NCI-H526 (cell line): ENCODE results near the gene CDX2.

ENCODE experiments used
- DNase-seq, 2 experiments: peaks; one replicate each; lab custom pipeline; 2025; lab: John Stamatoyannopoulos, UW

CDX2 gene

DNA sequence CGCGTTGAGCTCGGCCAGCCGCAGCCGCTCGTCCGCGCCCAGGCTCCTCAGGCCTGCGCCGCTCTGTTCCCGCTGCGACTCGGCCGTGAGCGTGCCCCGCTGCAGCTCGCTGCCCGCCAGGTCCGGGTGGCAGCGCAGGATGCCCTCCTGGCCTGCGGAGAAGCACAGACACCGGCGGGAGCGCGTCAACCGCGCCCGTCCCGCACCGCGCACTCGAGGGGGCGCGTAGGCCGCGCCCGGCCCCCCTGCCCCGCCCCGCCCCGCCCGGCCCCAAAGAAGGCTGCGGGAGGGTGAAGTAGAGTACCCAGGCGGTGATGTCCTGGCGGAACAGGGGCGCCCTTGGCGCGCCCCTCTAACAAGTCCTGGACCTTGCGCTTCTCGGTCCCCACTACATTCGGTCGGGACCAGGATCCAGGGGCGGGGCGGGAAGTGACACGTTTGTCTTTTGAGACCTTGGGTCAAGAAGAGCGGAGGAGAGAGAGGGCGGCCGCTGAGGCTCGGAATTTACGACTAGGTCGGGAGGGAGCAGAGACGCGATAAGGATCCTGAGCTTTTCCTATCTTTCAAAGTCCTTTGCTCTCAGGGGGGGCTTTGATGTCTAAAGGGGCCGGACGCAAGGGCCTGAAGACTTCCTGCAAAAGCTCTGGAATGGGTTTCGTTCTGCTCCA is 9.3 kb upstream of the CDX2 start:
- DNase-seq = no peak

DNA sequence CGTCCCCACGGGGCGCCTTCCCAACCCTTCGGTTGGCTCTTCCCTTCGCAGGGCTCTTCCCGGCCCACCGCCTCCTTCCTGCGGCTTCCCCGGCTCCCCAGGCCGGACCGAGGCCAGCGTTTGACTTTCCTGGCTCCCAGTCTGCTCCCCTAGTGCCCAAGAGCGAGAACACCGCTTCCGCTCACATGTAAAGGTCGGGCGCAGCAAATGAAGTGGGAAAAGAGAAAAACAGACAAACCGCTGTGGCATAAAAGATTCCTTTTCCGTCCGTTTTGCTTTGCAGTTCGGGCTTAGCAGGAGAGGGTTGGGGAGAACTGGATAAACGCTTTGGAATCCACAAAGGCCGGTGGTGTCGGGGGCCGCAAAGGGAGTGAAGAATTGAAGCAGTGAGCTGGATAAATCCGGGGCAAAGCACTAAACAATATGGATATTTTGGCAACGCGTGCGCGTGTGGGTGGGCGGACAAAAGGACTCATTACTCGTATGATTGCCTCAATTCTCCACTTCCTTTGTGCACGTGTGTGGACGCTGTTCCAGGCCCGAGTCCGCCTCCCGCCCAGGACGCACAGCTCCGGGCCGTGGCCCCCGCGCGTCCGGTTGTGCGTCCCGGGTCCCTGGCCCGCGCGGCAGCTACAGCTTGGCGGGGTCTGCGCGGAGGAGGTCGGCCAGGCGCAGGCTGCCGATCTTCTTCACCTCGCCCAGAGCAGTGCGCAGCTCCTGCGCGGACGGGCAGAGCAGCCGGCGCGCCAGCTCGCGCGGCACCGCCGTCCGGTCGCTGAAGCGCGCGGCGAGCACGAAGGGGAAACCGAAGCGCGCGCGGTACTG is 8.6 kb upstream of the CDX2 start:
- DNase-seq = no peak

DNA sequence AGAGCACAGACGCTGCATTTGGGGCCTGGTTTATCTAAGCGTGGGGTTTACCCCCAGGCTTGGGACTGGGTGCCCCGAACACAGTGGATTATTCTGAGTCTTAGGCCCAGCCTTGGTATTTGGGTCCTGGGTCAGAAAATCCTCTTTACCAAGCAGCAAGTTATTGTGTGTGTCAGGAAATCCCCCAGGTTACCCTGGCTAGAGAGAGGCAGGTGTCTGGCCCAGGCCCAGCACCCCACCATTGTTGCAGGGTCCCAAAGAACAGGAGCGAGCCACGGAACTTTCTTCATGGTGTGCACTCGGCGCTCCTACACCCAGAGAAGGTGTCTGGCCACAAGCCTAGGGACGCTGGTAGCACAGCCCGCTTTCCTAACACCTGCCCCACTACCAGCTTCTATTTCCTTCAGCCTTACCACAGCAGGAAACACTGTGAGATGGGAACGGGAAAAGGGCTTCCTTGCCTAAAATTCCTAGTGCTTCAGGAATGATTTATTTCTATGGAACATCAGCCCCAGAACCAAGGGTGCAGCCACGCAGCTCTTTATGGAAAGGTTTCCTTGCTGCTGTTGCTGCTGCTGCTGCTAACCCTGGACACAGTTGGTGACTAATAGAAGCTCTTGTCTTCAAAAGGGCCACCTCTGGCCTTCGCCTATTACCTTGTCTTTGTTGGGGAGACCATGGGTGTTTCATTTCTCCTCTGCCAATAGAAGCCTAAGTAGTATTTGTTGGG is 7.4 kb upstream of the CDX2 start:
- DNase-seq = no peak

DNA sequence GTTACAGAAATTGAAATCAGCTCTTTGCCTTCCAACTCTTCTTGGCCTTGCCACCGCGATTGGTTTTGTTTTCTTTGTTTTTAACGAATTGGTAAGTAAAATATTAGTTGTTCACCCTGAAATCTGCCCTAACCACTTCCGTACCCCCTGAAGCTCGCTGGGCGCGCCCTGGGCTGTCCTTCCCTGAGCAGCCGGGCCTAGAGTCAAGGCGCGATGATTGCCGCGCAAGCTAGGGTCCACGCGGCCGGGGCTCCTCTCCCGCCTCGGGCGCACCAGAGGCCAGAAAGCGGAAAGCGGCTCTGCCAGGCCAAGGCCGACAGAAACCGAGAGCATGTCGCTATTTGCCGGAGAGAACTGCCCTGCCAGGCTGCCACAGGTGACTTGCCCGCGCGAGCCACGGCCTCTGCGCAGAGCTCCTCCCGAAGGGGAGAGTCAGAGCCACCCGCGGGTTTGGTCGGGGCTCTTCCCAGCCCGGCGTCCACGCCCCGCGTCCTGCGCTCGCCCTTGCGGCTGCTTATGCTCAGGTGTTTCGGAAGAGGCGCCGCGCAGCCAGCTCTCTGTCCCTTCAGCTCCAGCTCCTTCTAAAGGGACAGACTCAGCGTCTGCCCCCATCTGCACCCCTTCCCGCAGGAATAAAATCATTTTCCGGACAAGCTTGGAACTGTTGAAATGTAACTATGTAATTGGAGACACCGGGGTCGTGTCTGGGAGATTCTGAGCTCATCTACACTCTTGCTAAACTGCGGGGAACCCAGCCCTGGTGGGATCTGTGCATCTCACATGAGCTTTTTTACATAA is 6.6 kb upstream of the CDX2 start:
- DNase-seq = no peak

DNA sequence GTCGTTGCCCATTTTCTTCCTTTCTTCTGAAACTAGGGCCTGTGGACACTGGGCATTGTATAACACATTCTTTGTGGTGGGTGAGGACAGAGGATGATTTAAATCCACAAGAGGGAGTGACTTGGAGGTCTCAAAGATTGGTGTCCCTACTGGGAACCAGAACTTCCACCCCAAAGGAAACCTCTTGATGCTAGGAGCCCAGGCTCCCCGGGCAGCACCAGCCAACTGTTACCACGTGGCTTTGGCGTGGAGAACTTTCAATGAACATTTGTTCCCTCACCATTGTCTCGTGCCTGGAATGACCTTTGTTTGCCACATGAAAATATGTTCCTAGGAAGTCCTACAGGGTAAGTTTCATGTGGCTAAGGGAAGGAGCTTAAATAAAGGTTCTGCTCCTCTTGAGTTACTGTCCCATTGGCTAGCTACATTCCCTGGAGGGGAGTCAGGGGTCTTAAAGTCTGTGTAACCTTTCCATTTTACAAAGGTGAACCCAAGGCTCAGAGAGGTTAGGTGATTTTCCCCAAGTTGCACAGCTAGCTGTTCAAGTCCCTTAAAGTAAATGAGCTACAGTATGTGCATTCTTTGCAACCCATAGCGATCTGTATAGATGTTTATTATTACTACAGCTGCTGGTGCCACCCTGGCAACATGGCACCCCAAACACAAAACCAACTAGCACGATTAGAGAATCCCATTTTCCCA is 5.0 kb upstream of the CDX2 start:
- DNase-seq = no peak

DNA sequence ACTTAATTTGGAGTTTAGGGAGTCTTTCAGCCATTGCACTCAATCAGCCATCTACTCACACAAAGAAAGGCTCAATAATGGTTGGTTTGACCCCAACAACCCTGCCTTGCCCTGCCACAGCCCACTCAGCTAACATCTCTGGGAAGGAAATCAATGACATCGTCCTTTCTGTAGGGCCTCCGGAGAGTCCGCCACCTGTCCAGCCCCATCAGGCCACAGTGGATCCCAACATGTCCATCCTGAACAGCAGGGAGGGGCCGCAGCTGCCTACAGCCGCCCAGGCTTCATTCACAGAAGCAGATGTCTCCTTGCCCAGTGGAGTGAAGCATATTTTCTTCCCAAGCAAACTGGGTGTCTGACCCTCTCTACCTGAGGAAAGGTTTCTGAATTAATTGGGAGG is 4.2 kb upstream of the CDX2 start:
- DNase-seq = no peak

DNA sequence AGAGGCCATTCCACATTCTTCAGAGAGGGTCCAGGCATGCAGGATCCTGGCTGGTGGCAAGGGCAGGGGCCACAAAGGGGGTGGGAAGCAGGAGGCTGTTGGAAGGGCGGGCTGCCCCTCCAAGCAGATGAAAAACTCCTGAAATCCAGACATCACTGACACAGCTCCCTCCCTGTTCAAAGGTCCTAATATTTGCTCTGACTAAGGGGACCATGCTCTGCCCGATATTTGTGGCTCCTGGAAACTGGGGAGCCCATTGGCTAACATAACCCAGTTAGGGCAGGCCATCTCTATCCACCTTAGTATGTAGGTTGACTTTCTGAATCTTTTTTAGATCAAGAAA is 3.3 kb upstream of the CDX2 start:
- no peak for DNase-seq

DNA sequence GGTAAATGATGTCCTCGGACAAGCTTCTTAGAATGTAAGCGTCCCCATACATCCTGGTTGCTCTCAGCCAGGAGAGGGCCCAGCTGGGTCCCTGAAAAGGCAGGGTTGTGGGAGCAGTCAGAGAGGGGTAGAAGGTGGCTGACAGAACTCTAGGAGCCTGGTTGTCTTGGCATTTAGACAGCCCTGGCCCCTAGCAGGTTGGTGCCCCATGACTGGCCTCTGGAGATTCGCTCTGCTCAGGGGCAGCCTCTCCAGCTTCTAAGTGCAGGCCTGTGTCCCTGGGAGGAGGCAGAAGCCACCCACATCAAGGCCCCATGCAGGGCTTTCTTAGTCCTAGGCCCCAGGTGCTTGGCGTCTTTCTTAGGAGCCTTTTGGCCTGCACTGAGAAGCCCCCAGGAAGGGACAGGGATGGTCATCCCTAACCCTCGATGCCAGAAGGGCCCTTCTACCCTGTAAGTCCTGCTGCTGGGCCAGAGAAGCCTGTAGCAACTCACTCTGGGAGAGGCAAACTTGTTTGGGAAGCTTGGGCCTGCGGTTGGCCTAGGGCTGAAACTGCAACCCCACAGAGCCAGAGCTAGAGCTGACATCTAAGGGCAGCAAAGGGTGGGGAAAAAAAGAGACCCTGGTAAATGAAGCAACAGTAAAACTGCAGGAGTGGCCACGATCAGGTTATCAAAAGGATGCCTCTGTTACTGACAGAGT is 2.8 kb upstream of the CDX2 start:
- no peak for DNase-seq

DNA sequence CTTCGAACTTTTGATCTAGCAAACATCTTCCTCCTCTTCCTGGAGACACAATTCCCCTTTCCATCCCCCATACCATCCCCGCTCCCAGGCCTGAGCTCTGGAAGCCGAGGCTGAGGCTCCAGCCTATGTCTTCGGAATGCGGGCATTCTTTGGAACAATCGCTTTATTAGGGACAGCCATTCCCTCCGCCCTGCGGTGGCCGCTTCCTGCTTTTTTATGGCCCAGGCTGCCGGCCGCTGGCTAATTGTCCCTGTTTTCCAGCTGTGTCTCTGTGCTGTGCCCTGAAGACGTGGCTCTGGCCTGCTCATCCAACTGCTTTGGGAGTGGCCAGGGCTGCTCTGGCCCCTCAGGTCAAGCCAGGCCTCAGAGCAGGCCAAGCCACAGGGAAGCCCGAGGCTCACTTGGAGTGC is 2.1 kb upstream of the CDX2 start:
- no peak for DNase-seq

DNA sequence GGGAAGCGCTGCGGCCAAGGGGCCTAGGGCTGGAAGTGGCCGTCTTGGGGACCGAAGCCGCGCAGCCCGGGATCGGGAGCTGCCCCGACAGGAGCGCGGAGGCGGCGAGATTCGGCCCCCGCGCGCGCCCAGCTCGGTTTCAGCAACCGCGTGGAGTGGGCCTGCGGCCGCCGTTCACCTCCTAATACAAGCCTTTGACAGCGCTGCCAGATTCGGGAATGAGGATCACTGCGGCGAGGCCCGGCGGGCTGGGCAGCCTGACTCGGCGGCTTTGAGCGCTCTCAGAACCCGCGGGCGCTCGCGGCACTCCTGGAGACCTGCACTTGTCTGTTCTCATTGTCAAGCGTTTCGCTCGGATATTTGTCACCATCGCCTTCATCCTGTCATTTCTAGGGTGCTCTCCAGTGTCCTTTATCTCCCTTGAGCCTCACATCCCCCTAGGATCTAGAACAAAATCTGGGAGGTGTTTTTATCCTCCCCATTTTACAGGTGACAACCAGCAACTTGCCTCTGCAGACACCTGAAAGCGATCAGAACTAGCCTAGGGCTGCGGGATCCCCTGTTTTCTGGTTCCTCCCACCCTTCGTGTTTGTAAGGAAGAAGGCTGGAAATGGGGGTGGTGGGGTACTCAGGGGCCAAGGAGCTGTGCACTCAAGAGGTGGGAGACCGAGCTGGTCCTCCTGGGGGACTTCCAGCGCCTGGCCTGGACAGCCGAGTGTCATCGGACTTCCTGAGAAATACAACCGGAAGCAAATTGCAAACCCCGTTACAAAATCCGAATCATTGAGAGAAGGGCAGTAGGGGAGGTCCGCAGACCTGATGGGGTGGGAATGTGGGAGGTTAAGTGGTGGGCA is 1.5 kb upstream of the CDX2 start:
- no peak for DNase-seq

DNA sequence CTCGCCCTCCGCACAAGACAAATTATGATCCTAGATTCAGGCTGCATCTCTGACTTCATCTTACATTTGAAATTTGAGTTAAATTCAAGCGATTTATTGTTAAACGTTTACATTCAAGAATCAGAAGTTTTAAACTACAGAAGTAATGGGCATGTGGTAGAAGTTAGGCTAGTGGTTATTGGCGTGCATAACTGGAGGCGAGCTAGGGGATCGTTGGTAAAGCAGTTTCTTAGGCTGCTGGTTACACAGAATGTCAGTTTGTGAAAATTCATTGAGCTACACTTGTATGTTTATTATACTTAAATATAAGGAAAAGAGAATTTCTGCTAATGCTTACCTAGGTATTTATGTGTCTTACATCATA is 733 bp upstream of the CDX2 start:
- DNase-seq = no peak

DNA sequence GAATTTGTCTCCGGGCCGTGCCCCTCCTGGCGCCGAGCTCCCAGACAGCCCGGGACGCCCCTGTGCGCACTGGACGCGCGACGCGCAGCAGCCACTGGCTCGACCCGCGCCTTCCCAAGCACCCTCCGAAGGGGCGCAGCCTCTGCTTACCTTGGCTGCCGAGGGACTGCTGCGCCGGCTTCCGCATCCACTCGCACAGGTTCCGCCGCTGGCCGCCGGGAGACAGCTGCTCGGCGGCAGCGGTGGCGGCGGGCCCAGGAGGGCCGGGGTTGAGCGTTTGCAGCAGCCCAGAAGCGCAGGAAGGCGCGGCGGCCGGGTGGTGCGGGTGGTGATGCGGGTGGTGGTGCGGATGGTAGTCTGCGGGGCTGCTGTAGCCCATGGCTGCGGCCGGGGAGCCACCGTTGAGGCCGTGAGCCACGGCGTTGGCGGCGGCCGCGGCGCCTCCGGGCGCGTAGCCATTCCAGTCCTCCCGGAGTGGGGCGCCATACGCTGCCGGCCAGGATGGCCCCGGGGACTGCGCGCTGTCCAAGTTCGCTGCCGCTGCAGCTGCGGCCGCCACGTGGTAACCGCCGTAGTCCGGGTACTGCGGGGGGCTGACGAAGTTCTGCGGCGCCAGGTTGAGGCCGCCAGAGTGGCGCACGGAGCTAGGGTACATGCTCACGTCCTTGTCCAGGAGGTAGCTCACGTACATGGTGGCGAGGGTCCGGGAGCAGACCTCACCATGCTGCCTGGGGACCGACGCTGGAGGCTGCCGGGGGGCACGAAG is 616 bp downstream of the CDX2 start:
- peak; percentile 56 to 84 for DNase-seq

DNA sequence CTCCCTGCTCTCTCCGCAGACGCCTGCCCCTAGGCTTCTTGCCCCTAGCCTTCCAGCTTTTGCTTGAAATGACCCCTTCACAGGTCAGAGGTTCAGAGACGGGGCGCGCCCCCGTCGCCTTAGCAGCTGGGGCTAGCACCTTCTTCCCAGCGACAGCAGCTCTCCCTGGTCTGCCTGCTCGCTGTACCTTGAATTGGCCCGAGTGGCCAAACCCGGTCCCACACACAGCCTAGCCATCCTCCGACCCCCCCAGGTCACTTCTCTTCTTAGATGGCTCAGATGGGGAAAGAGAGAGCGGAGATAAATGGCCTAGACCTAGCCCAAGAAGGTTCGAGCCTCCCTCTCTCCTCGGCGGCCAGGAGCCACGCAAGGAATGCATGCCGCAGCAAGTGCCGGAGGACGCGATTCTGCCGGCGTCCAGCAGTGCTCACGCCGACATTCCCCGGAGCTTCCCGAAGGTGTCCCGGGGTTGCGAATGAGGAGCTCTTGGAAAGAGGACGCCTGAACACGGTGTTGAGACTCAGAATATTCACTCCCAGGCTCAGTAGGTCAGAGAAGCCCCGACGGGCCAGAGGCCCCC is 1.3 kb downstream of the CDX2 start:
- DNase-seq = peak; percentile 56 to 82

DNA sequence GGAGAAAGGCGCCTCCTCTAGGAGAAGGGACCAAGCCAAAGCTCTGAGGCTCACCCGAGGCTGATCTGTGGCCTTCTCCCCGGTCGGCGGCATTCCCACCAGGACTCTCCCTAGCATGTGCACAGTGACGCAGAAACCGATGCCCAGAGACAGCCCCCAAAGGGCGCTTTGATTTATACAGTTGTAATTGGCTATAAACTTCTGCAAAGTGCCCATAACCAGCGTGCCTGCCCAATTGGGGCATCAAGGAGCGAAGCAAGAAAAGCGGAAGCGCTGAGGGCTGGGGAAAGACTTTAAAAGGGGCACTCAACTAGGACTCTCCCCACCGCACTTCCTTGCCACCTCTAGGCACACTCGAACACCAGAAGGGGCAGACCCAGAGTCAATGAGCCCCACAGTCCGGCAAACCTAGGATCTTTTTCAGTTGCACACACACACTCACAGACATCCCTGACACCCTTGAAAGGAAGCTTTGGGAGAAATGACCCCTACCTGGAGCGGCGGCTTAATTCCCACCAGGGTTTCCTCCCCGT is 1.8 kb downstream of the CDX2 start:
- DNase-seq = peak; percentile 74 to 77

DNA sequence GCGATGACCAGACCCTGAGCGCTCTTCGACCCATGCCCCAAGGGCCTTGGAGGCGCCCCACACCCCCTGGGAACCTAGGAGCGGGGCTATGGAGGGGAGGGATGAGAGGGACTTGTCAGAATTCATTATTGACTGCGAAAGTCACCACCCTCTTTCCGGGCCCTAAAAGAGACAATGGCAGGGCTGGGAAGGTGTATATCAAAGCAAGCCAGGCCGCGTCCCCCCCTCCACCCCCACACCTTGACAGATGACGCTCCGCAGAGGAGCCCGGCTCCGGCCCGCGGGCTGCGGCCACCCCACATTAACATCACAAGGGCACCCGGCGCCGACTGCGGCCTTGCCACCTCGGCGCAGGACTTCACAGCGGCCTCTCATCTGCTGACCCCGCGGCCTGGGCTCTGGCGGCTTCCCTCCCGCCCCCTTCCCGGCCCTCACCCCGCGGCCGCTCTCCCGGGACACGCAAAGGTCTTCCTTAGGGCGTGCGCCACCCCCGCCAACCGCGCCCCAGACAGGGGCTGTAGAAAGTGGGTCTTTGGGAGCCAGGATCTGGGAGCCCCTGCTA is 2.4 kb downstream of the CDX2 start:
- peak; percentile 40 to 74 for DNase-seq

DNA sequence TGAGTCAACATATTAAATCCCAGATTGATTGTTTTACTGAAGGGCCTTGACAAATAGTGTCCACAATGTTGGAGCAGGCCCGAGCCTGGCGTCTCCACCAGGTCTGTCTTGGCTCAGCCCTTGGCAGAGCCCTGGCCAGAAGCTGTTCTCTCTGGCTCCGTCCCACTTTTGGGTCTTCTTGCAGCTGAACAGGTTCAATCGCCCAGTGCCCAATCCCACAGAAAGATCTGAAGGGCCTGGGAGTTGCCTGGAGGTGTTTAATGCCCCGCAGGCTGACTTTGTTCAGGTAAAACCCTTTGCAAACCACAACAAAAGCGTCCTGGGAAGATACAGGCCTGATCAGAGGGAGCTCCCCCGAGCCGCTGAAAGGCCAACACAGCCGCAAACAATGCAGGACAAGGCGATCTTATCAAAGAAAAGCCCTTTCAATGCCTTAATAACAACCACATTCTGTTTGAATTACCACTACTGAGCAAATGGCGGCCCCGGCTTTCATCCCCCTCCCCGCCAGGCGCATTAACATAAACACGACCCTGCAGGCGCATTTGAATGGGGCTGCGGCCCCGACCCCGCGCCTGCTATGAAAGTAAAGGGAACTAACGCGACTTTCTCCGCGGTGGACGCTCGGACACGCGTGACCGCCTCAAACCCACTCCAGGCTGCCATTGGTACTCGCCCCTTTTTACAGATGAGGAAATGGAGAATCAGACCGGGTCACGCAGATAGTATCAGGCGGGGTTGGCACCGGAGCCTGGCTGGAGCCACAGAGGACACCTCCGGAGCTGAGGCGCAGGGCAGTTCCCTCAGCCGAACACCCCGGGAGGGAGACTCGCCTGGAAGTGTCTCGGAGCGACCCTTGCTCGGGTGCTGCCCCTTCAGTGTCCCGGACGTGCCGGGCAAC is 3.1 kb downstream of the CDX2 start:
- DNase-seq = peak; percentile 58 to 70

DNA sequence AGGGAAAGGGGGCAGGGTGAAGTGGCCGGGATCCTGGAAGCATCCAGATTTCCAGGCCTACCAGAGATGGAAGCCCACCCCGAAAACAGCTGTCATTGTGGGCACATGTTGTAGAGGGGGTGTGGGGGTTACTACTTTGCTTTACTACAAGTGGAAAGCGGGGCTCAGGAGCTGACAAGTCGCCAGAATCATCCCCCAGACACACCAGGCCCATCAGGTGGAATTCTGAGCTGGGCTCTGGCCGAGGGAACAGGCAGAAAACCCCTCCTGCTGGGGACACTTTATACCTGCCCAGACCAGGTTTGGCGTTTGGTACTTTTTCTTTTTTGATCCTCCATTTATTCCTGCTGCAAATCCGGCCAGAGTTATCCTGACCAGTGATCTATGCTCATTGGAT is 3.8 kb downstream of the CDX2 start:
- DNase-seq = peak in 1 of 2 experiments; percentile 46
